Inferior parietal cortex (tissue), 1 donor: ENCODE data around the gene NSMF.
"Not testable (repeated sequence)": the region's sequence is repeated elsewhere in the genome, so short reads cannot be mapped to it uniquely, and the experiment has no call there.

Experiments used
- DNase-seq: peaks from one replicate; pipeline ENCODE4 v3.0.0-alpha.2; 2016; ENCODE audit errors: extremely low spot score

The NSMF gene

GRCh38 chr9:137411260-137411644 is 47.9 kb downstream of the NSMF start:
- DNase-seq, result no peak

DNA sequence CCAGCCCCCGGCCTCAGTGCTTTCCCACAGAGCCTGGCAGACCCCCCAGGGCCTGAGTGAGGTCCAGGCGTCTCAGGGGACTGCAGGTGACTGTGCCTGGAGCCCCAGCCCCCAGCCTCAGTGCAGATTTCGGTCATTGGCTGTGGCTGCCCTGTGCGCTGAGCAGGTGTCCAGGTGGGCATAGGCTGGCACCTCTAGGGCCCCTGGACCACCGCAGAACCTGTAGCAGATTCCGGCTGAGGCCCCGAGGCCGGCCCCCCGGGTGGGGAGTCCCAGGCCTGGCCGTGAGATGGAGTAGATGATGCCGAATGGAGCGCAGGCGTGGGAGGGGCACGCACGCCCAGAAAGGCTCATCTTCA is 48.3 kb downstream of the NSMF start:
- no peak for DNase-seq

DNA sequence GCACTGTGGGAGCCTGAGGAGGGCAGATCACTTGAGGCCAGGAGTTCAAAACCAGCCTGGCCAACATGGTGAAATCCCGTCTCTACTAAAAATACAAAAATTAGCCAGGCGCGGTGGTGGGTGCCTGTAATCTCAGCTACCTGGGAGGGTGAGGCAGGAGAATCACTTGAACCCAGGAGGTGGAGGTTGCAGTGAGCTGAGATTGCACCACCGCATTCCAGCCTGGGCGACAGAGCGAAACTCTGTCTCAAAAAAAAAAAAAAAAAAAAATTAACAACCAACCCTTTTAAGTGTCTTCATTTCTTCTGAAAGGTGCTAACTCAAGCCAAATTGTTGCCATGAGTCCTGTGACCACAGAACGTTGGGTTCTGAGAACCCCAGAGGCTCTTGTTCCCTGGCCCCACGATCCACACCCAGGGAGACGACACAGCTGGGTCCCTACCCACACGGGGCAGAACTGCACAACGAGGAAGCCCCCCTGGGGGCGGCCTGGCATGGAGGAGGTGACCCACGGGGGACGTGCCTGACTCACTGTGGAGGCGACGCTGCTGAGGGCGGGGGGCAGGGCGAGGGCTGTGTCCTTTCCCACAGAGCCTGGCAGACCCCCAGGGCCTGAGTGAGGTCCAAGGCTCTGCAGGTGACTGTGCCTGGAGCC is 48.8 kb downstream of the NSMF start:
- not testable (repeated sequence) for DNase-seq

- no peak for DNase-seq
These were observed 49.6 kb downstream of the NSMF start for GRCh38 chr9:137409515-137409914.

DNA sequence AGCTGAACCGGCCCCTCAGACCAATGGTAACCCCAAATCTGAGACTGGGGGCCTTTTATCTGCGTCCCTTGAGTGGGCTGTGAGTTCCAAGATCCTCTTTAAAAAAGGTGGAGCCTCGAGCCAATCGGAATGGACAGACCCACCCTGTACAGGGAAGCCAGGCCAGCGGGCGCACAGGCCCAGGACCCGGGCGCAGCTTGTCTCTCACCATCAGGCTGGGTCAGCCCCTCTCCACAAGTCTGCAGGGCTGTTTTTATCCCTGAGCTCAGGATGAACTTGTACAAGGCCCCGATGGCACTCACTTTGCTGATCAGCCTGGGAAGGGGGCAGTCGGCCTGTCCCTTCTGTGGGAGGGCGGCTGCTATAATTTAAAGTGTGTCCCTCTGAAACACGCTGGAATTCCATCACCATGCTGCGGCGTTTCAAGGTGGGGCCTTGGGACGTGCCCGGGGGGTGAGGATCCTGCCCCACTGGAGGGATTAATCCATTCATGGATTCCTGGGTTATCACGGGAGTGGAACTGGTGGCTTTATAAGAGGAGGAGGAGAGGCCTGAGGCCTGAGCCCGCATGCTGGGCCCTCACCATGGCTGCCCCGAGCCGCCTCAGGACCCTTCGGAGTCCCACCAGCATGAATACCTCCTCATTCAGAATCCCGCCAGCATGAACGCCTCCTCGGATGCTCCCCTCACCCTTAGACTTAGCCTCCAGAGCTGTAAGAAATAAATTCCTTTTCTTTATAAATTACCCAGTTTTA is 50.3 kb downstream of the NSMF start:
- DNase-seq, result no peak

DNA sequence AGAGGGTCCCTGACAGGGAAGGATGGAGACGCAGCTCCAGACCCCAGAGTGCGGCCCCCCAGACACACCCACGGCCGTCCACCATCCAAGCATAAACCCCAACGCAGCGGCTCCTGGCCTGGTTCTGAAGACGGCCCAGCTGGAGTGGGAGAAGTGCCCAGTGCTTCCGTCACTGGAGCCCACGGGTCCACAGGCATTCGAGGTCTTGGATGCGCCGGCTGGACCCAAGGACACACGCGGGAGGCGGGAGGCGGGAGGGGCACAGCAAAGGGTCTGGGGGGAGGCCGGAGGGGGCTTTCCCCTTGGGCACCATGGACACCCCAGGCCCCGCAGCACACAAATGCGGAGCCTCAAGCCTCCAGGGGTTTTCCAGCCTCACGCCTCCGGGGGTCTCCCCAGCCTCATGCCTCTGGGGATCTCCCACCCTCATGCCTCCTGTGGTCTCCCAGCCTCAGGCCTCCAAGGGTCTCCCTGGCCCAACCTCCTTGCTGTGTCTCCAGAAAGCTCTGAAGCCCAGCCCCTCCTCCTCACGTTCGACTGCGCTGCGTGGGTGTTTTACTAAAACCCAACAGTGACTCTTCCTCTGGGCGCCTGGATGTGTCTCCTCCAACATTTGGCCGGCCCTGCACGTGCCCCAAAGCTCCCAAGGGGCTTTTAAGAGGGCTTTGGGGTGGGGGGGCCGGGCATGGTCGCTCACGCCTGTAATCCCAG is 51.4 kb downstream of the NSMF start:
- DNase-seq, result no peak

DNA sequence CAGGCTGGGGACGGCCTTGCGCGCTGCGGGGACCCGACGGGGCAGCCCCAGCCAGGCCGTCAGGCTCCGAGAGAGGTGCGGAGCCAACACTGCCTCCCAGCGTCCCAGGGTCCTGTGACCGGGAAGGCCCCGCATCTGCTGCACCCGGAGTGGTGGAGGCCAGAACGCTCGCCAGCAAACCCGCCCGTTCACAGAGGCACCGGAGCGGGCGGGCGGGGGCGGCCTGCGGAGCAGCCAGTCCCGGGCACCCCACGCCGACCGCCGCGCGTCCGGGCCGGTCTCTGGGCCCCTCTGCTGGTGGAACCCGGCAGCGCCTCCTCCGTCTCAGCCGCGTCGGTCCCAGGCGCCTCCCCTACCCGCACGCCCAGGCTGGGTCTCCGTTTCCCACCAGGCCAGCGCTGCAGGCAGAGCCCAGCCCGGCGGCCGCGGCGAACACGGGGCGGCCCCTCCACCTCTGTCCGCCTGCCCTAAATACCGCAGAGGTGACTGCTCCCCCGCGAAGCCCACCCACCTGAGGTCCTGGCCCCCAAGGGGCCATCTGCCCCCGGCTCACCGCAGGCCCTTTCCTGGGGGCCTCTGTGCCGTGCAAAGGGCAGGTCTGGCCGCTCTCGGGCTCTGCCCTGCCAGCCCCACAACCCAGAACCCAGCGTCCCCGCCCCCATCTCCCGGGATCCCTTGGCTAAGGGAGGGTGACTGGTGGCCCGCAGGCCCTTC is 52.1 kb downstream of the NSMF start:
- no peak for DNase-seq

DNA sequence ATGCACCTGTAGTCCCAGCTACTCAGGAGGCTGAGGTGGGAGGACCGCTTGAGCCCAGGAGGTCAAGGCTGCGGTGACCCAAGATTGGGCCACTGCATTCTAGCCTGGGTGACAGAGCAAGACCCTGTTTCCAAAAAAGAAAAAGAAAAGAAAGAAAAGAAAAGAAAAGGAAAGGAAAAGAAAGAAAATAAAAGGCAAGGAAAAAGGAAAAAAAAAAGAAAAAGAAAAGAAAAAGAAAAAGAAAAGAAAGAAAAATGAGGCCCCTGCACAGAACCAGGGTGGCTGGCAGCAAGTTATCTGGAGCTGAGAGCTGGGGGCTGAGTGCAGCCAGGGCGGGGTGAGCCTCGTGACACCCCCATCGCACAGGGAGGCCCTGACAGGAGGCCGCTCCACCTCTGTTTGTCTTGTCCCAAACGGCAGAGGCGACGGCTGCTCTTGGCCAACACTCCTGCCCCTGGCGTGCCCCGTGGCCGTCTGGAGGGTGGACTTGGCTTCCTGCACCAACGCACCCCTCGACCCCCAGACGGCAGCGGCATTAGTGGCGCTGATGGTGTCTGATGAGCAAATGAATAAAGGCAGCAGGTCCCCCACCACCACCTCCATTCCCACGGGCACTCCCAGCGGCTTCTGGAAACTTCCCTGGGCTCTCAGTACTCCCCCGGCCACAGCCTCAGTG is 52.9 kb downstream of the NSMF start:
- no peak for DNase-seq

GRCh38 chr9:137405677-137406081 is 53.5 kb downstream of the NSMF start:
- DNase-seq, result no peak

- no peak for DNase-seq
These were observed 54.1 kb downstream of the NSMF start for GRCh38 chr9:137404961-137405567.

DNA sequence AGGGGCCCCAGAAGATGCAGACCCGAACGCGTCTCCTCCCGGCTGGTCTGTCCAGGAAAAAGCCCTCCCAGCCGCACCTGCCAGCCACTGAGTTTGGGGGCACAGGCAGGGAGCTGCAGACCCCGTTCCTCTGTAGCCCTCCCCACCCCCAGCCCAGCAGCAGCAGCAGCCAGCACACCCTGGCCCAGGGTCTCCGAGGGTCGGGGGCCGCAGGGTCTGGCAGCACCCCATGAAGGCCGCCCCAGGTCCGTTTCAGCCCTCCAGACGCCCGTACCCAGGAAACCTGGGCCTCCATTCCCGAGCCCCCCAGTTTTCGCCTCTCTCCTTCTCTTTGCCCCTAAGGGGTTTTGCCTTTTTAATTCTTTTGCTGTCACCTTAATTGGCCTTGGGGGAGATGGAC is 55.9 kb downstream of the NSMF start:
- DNase-seq, result no peak

DNA sequence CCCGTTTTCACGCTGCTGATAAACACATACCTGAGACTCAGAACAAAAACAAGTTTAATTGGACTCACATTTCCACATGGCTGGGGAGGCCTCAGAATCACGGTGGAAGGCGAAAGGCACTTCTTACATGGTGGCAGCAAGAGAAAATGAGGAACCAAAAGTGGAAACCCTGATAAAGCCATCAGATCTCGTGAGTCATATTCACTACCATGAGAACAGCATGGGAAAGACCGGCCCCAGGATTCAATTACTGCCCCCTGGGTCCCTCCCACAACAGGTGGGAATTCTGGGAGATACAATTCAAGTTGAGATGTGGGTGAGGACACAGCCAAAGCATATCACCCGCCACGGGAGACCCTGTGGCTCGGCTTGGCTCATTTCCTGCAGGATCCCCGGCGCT is 56.4 kb downstream of the NSMF start:
- DNase-seq, result no peak

DNA sequence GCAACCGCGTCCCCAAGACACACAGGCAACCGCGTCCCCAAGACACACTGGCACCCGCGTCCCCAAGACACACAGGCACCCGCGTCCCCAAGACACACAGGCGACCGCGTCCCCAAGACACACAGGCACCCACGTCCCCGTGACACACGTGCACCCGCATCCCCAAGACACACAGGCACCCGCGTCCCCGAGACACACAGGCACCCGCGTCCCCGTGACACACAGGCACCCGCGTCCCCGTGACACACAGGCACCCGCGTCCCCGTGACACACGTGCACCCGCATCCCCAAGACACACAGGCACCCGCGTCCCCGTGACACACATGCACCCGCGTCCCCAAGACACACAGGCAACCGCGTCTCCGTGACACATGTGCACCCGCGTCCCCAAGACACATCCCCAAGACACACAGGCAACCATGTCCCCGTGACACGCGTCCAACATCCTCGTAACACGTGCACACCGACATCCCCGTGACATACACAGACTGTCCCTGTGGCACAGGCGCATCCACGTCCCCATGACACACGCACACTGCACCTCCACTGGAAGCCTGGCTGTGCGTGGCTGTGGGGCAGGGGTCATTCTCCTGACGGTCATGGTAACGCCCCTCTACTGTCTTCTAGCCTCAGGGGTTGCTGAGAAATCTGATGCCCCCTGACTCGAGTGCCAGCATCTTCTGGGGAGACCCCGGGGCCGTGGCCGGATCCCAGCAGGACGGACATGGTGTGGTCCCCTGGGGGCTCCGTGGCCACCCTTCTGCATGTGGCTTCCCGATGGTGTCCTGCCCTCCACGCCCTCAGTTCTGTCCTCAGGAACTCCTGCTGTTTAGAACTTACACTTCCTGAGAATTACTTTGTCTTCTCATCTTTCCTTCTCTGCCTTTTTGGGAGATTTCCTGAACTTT is 60.3 kb downstream of the NSMF start:
- no peak for DNase-seq

DNA sequence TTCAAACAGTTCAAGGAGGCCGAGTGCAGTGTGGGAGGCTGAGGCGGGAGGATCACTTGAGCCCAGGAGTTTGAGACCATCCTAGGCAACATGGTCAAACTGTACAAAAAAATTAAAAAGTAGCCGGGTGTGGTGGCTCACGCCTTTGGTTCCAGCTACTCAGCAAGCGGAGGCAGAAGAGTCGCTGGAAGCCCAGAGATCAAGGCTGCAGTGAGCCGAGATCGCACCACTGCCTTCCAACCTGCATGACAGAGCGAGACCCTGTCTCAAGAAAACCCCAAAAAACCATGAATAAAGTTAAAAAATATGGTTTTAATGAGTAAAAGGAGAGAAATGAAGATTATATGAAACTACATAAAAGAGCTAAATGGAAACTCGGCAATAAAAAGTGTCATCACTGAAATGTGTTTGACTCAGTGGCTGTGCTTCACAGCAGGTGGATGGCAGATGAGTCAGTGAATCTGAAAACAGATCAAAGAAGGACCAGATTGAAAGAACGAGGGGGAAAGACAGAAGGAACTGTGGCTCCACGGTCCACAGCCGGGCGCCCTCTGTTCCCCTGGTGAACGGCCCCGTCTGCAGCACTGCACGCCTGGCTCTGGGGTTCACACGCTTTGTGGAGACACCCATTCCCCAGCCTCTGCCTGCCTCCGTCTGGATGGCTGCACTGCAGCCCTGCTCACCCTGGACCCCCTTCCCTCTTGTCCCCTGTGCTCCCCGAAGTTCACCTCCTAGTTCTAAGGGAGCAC is 61.3 kb downstream of the NSMF start:
- no peak for DNase-seq
